AG04450 (cell line): Measurements from ENCODE around the gene NYAP1. TPM values are rescaled to one million over a fixed set of nuclear protein-coding genes. Genes with fewer than 3 reads are reported as not detected.

Source experiments
- CTCF ChIA-PET: fragments of 300-600, 350-600 bp; formaldehyde crosslinking; extraction: SDS; loops from one replicate; lab custom pipeline; 2022; ENCODE audit warnings: antibody characterized with exemption, inconsistent platforms; lab: Charles Lee
- POLR2A ChIA-PET: fragments of 350-600 bp; formaldehyde crosslinking; extraction: SDS; loops from one replicate; lab custom pipeline; 2021; ENCODE audit warnings: antibody characterized with exemption, inconsistent platforms; lab: Yijun Ruan, JAX
- DNase-seq: peaks from one replicate; pipeline ENCODE4 v3.0.0-alpha.2; 2011; ENCODE audit warnings: low read depth, low spot score
- H3K27ac ChIP-seq: one replicate; pipeline ENCODE4 v1.5.1; 2012; ENCODE audit warnings: low read depth, low read length, control low read depth
- H3K27me3 ChIP-seq: one replicate; pipeline ENCODE4 v1.6.0; 2012; ENCODE audit warnings: low read length; ENCODE audit not compliant: control insufficient read depth, insufficient read depth
- H3K4me3 ChIP-seq: 2 replicates; pipeline ENCODE4 v1.5.1; 2011; ENCODE audit warnings: mild to moderate bottlenecking, low read depth, low read length, control low read depth
- H3K9me3 ChIP-seq: 2 replicates; pipeline ENCODE4 v1.5.1; 2012; ENCODE audit warnings: low read length; ENCODE audit not compliant: control insufficient read depth, insufficient read depth
- CTCF ChIP-seq: IDR thresholded peaks from 2 replicates; pipeline ENCODE4 v1.5.1; 2011; ENCODE audit warnings: low read depth, low read length, control low read depth, inconsistent platforms
- polyA plus RNA-seq: library from polyadenylated mRNA; depleted of rRNA; stranded (reverse); fragments of >200 nt; gene quantifications from 2 replicates; pipeline ENCODE4 v1.2.3, GENCODE V29; 2011

The NYAP1 gene
- polyA plus RNA-seq, 1 experiment, result 0.35 TPM

- POLR2A ChIA-PET, result interaction anchor here (0.6 kb wide), 1 partner anchor 225 kb away, joined by 3 read pairs; no protein-coding TSS in a partner anchor
- TF ChIP-seq CTCF, result no peak
- no peaks in the 10 kb centered on the region for H3K9me3 ChIP-seq
Observed at GRCh38 chr7:100466653-100467605, 16.8 kb upstream of the NYAP1 start.

GRCh38 chr7:100467638-100468373 is 15.9 kb upstream of the NYAP1 start:
- Histone ChIP-seq H3K27ac (no peak overlapping the region), H3K9me3 (no peaks in the 10 kb centered on the region), H3K27me3 (no peaks in the 10 kb centered on the region), H3K4me3 (no peak overlapping the region)
- no peak for DNase-seq
- POLR2A ChIA-PET, result no interaction called here
- CTCF ChIA-PET, result interaction anchor here (1.7 to 3.8 kb wide), 4 partner anchors 10 to 223 kb away, joined by 7 to 80 read pairs (median 14); no protein-coding TSS in a partner anchor
- TF ChIP-seq CTCF, result no peak

More at GRCh38 chr7:100466653-100467605, 16.8 kb upstream of the NYAP1 start:
- Histone ChIP-seq H3K27me3 (no peaks in the 10 kb centered on the region), H3K27ac (peak overlapping the region; percentile 2), H3K4me3 (no peak overlapping the region)
- DNase-seq, result no peak
- CTCF ChIA-PET, result interaction anchor here (3.8 to 4.7 kb wide), 2 partner anchors 93 kb away, joined by 39 to 80 read pairs; no protein-coding TSS in a partner anchor

- ChIA-PET CTCF (interaction anchor here (0.5 to 3.8 kb wide), 37 partner anchors 9 to 720 kb away, joined by 3 to 80 read pairs (median 5); partner anchors contain the start of genes PCOLCE, SRRT and ZCWPW1), POLR2A (interaction anchor here (0.5 to 1.0 kb wide), 3 partner anchors 91 to 142 kb away, joined by 3 to 4 read pairs (median 4); partner anchors contain the start of genes FBXO24 and LRCH4)
- Histone ChIP-seq H3K4me3 (no peak overlapping the region), H3K9me3 (no peaks in the 10 kb centered on the region), H3K27me3 (no peaks in the 10 kb centered on the region), H3K27ac (no peak overlapping the region)
- TF ChIP-seq CTCF, result peak; percentile 90
- DNase-seq, result no peak
Observed at GRCh38 chr7:100469227-100470044, 14.3 kb upstream of the NYAP1 start.

GRCh38 chr7:100471021-100471420 is 12.7 kb upstream of the NYAP1 start:
- ChIA-PET CTCF (interaction anchor here (0.6 to 3.8 kb wide), 5 partner anchors 12 to 378 kb away, joined by 3 to 80 read pairs (median 8); no protein-coding TSS in a partner anchor), POLR2A (no interaction called here)
- no peak for DNase-seq
- H3K4me3 ChIP-seq, result no peak overlapping the region
- no peaks in the 10 kb centered on the region for H3K27me3 ChIP-seq
- H3K9me3 ChIP-seq, result no peaks in the 10 kb centered on the region
- H3K27ac ChIP-seq, result no peak overlapping the region
- TF ChIP-seq CTCF, result no peak
